ENCODE data around the gene NPLOC4.

DNA sequence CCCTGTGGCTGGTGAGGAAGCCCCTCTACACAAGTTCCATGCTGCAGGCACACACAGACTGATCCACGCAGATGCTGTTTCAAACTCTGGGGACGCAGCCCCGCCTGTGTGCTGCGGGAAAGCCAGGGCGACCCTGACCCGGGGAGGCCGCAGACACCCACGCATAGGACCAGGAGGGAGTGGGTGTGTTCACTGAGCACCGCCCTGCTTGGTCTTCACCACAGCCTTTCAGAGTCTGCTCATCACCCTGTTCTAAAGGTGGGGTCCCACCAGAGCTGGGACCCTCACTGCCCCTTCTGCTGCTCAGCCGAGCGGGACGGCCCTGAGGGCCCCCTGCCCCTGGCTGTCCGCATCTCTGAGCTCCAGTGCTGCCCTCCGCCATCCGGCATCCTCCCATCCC is 7.6 kb upstream of the NPLOC4 start:
- TF ChIP-seq, protein P1, sequence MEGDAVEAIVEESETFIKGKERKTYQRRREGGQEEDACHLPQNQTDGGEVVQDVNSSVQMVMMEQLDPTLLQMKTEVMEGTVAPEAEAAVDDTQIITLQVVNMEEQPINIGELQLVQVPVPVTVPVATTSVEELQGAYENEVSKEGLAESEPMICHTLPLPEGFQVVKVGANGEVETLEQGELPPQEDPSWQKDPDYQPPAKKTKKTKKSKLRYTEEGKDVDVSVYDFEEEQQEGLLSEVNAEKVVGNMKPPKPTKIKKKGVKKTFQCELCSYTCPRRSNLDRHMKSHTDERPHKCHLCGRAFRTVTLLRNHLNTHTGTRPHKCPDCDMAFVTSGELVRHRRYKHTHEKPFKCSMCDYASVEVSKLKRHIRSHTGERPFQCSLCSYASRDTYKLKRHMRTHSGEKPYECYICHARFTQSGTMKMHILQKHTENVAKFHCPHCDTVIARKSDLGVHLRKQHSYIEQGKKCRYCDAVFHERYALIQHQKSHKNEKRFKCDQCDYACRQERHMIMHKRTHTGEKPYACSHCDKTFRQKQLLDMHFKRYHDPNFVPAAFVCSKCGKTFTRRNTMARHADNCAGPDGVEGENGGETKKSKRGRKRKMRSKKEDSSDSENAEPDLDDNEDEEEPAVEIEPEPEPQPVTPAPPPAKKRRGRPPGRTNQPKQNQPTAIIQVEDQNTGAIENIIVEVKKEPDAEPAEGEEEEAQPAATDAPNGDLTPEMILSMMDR (conservative IDR thresholded peaks at IDR 0.05; ENCODE audit: low read length), result no peak
- TF ChIP-seq EZH2phosphoT487 (IDR thresholded peaks at IDR 0.05; ENCODE audit: borderline replicate concordance), result no peak

Data from Loucy (cell line).